Measurements from ENCODE around the gene SAFB.
"Not testable (repeated sequence)": the region's sequence is repeated elsewhere in the genome, so short reads cannot be mapped to it uniquely, and the experiment has no call there.

Gene SAFB

GRCh38 chr19:5684694-5685430 is 62.0 kb downstream of the SAFB start:
- no peak for DNase-seq (ENCODE audit: low spot score)
- no peak for TF ChIP-seq CTCF (IDR thresholded peaks at IDR 0.05; ENCODE audit: extremely low read depth, missing control alignments)

DNA sequence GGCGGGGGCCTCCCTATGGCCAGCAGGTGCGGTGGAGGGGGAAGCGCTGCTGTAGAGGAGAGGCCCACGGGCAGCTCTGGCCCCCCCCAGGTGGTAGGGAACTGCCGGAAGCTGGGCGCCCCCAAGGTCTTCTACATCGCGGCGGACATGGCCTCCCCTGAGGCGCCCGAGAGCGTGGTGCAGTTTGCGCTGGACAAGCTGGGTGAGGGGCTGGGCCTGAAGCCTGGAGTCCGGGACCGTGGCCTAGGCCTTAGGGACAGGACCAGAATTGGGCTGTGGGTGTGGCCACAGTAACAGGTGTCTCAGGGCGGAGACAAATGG is 63.4 kb downstream of the SAFB start:
- no peak for DNase-seq (ENCODE audit: low spot score)
- TF ChIP-seq CTCF (IDR thresholded peaks at IDR 0.05; ENCODE audit: extremely low read depth, missing control alignments), result no peak

DNA sequence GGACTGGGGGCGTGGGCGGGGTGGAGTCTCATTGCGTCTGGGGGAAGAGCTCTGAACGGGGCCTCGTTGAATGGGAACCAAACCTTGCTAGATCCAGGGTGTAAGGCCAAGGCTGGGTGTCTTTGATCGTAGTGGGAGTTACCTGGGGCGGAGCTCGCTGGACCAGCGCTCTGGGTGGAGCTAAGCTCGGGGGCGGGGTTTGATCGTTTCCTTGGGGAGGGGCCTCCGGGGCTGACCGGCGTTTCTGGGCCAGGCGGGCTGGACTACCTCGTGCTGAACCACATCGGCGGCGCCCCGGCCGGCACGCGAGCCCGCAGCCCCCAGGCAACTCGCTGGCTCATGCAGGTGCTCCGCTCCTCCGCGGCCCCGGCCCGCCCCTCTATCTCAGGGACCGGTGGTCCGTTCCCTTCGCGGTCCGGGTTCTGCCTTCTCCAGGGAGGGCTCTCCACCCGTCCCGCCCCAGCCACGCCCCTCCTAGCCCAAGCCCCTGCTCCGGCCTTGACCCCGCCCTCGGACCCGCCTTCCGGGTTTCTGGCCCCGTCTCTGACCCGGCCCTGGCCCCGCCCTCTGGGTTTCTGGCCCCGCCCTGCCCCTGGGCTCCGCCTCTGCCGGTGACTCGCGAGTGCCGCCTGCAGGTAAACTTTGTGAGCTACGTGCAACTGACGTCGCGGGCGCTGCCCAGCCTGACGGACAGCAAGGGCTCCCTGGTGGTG is 63.9 kb downstream of the SAFB start:
- peak; percentile 89 for TF ChIP-seq CTCF (IDR thresholded peaks at IDR 0.05; ENCODE audit: extremely low read depth, missing control alignments)
- DNase-seq (ENCODE audit: low spot score), result peak; percentile 100

GRCh38 chr19:5687360-5688198 is 64.7 kb downstream of the SAFB start:
- no peak for TF ChIP-seq CTCF (IDR thresholded peaks at IDR 0.05; ENCODE audit: extremely low read depth, missing control alignments)
- DNase-seq (ENCODE audit: low spot score), result no peak

DNA sequence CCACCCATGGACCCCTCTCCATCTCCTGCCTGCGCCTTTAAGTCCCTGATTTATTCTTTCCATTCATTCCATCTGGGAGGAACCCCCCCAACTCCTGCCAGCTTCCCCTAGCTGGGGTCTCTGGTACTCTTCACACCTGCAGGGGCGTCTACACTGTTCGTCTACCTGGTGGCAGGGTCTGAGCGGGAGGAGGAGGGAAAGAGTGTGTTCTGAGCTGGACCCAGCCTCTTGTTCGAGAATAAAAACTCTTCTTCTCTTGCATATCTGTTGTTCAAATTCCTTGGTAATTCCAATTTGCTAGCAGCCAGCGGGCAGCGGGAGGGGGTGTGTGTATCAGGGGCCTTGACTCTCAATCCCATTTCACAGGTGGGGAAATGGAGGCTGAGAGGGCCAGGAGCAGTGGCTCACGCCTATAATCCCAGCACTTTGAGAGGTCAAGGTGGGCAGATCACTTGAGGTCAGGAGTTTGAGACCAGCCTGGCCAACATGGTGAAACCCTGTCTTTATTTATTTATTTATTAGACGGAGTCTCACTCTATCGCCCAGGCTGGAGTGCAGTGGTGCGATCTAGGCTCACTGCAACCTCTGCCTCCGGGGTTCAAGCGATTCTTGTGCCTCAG is 65.5 kb downstream of the SAFB start:
- not testable (repeated sequence) for DNase-seq (ENCODE audit: low spot score)

DNA sequence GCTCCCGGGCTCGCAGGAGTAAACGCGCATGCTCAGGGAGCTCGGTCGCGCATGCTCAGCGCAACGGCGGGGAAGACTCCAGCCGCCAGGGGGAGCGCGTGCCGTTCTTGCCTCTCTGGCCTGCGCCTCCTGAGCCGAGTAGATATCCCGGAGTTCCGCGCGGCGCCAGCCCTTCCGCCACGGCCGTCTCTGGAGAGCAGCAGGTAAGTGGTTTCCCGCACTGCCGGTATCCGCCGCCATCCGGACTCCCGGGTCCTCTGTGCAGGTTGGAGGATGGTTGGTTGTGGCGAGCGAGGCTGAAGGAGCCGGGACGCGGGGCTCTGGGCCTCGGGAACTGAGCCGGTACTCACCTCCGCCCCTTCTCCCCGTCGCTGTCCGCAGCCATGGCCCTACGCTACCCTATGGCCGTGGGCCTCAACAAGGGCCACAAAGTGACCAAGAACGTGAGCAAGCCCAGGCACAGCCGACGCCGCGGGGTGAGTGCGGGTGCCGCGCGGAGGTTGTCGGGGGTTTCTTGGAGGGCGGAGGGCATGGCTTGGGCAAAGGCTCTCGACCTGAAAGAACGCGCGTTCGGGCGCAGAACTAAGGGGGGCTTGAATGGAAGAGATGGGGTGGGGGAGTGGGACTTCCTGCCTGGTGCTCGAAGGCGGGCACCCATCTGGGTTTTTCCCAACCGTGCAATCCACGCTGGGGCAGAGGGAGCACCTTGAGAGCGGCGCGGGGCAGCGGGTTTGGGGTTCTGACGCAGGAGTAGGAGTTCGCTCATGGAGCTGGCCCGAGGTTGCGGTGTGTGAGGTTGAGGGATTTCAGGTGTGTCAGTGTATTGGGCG is 67.5 kb downstream of the SAFB start, which contains the start of gene RPL36:
RPL36 (plus strand) TSS at position 171 of the 830 bp plus-strand sequence; CDS start at position 384, 213 bp downstream.
- peak; percentile 97 for DNase-seq (ENCODE audit: low spot score)
- peak; percentile 98 for TF ChIP-seq CTCF (IDR thresholded peaks at IDR 0.05; ENCODE audit: extremely low read depth, missing control alignments)
